Heart left ventricle (tissue), 13 donors: ENCODE measurements around the gene STXBP6.

Experiments
- POLR2A ChIP-seq, 2 donors: fragments of 450-650 bp; IDR thresholded peaks; one replicate each; pipeline ENCODE4 v1.6.1; 2017; ENCODE audit warnings: antibody characterized with exemption in 2 of 2, mild to moderate bottlenecking in 2 of 2, moderate library complexity in 2 of 2
- TF ChIP-seq, protein P1 (sequence below), 12 donors: fragments of 200-600 bp; sonication (generic) in 4 of 12; IDR thresholded peaks; one replicate each; pipeline versions ENCODE4 v1.5.0 to v1.8.0; 2018 to 2022; ENCODE audit warnings: antibody characterized with exemption in 12 of 12, mild to moderate bottlenecking in 5 of 12
- donor health status: ischemic (EF 13 %, LVEDD 7.1; RV severe dilation, severe dysfunction).
- donor health status: DM: no; HTN: yes; CAD: no.
- donor health status: DM: no; HTN: no; CAD: no.
- donor health status: ischemic (EF 25% LVEDD 6.9; RV normal size, moderate dysfunction).
- donor health status: ischemic (EF 25% LVEDD 5.7; RV mildly dilated, moderate dysfunction).
- donor health status: ischemic (EF 35%, LVEDD 5.7; RV mildly dilated, moderate dysfunction).
- donor health status: nonischemic (EF 11% LVEDD 7.7; RV severe dilation, severe dysfunction).
- donor health status: DM: yes; HTN: yes; CAD: no.
- donor health status: PGD.
- donor health status: ischemic (EF 29% LVEDD 5.4; RV normal size, mild dysfunction).
- donor health status: nonischemic (EF 23%, LVEDD 6.1; RV moderate dilation, normal function).

DNA sequence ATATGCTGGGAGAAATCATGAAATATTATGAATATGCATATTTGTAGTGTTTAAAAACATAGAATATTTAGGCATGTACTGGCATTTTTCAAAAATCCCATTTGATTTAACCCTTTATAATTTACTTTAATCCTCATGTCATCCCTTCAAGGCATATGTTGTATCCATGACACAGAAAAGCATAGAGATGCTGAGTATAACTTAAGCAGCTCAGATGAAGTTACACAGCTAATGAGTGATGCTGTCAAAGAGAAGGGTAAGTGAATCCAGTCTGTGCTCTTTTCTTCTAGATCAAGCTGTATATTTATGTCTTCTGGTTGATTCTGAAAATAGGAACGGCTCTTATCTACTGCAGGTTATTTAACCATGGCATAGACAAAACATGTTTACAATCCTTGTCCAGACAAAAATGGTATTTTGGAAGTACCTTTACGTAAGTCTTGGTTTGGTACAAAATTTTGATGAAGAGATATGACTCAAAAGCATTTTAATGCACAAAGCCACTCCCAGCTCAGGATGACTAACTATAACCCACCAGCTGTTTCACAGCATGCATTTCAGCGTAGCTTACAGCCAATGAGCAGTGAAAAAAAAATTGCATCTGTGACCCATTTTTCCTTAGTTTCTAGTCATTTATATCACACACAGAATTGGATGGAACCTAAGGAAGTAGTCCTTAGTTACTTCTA, 201.7 kb downstream of the STXBP6 start:
- TF ChIP-seq, protein P1, sequence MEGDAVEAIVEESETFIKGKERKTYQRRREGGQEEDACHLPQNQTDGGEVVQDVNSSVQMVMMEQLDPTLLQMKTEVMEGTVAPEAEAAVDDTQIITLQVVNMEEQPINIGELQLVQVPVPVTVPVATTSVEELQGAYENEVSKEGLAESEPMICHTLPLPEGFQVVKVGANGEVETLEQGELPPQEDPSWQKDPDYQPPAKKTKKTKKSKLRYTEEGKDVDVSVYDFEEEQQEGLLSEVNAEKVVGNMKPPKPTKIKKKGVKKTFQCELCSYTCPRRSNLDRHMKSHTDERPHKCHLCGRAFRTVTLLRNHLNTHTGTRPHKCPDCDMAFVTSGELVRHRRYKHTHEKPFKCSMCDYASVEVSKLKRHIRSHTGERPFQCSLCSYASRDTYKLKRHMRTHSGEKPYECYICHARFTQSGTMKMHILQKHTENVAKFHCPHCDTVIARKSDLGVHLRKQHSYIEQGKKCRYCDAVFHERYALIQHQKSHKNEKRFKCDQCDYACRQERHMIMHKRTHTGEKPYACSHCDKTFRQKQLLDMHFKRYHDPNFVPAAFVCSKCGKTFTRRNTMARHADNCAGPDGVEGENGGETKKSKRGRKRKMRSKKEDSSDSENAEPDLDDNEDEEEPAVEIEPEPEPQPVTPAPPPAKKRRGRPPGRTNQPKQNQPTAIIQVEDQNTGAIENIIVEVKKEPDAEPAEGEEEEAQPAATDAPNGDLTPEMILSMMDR (IDR thresholded peaks at IDR 0.05): no peak
- TF ChIP-seq POLR2A (IDR thresholded peaks at IDR 0.05): no peak
